ENCODE results near the gene MINDY4.

The MINDY4 gene

GRCh38 chr7:30916255-30916654 lies 145.0 kb downstream of the MINDY4 start:
- no peaks in the 10 kb centered on the region for H3K4me1 Mint-ChIP-seq

GRCh38 chr7:30916767-30917166 lies 145.6 kb downstream of the MINDY4 start:
- H3K27ac Mint-ChIP-seq, result no peak overlapping the region
- H3K27me3 Mint-ChIP-seq, result peaks cover 28% of the 10 kb centered on the region
- ATAC-seq, result no peak
- no peaks in the 10 kb centered on the region for H3K4me1 Mint-ChIP-seq
- no peak overlapping the region for H3K4me3 Mint-ChIP-seq
- H3K36me3 Mint-ChIP-seq, result no peaks in the 10 kb centered on the region
- no peaks in the 10 kb centered on the region for H3K9me3 Mint-ChIP-seq

More at GRCh38 chr7:30916255-30916654, 145.0 kb downstream of the MINDY4 start:
- Mint-ChIP-seq H3K9me3 (no peaks in the 10 kb centered on the region), H3K27me3 (peaks cover 33% of the 10 kb centered on the region), H3K4me3 (no peak overlapping the region), H3K36me3 (no peaks in the 10 kb centered on the region), H3K27ac (no peak overlapping the region)
- ATAC-seq, result no peak

GRCh38 chr7:30917216-30917893 lies 146.1 kb downstream of the MINDY4 start:
- Mint-ChIP-seq H3K4me1 (no peaks in the 10 kb centered on the region), H3K36me3 (no peaks in the 10 kb centered on the region), H3K27ac (no peak overlapping the region), H3K27me3 (peaks cover 24% of the 10 kb centered on the region), H3K4me3 (no peak overlapping the region), H3K9me3 (no peaks in the 10 kb centered on the region)
- no peak for ATAC-seq

- H3K36me3 Mint-ChIP-seq, result no peaks in the 10 kb centered on the region
- no peak overlapping the region for H3K27ac Mint-ChIP-seq
- no peaks in the 10 kb centered on the region for H3K9me3 Mint-ChIP-seq
- ATAC-seq, result no peak
- peaks cover 14% of the 10 kb centered on the region for H3K27me3 Mint-ChIP-seq
- H3K4me3 Mint-ChIP-seq, result no peak overlapping the region
- no peaks in the 10 kb centered on the region for H3K4me1 Mint-ChIP-seq
These were observed 147.5 kb downstream of the MINDY4 start for GRCh38 chr7:30918676-30919075.

GRCh38 chr7:30920021-30920583 lies 148.9 kb downstream of the MINDY4 start:
- peaks cover 4% of the 10 kb centered on the region for H3K27me3 Mint-ChIP-seq
- H3K4me3 Mint-ChIP-seq, result no peak overlapping the region
- ATAC-seq, result no peak

GRCh38 chr7:30920584-30921539 lies 149.6 kb downstream of the MINDY4 start:
- no peak for ATAC-seq
- Mint-ChIP-seq H3K27ac (no peak overlapping the region), H3K36me3 (no peaks in the 10 kb centered on the region), H3K27me3 (no peaks in the 10 kb centered on the region), H3K4me3 (no peak overlapping the region), H3K4me1 (no peaks in the 10 kb centered on the region), H3K9me3 (no peaks in the 10 kb centered on the region)

More at GRCh38 chr7:30920021-30920583, 148.9 kb downstream of the MINDY4 start:
- Mint-ChIP-seq H3K36me3 (no peaks in the 10 kb centered on the region), H3K4me1 (no peaks in the 10 kb centered on the region), H3K9me3 (no peaks in the 10 kb centered on the region), H3K27ac (no peak overlapping the region)

- H3K9me3 Mint-ChIP-seq, result peaks cover 4% of the 10 kb centered on the region
- H3K27ac Mint-ChIP-seq, result no peak overlapping the region
- no peaks in the 10 kb centered on the region for H3K27me3 Mint-ChIP-seq
- H3K36me3 Mint-ChIP-seq, result no peaks in the 10 kb centered on the region
- H3K4me3 Mint-ChIP-seq, result no peak overlapping the region
- H3K4me1 Mint-ChIP-seq, result no peaks in the 10 kb centered on the region
- ATAC-seq, result no peak
These were observed 150.6 kb downstream of the MINDY4 start for GRCh38 chr7:30921540-30922401.

- Mint-ChIP-seq H3K27me3 (no peaks in the 10 kb centered on the region), H3K4me3 (no peak overlapping the region), H3K9me3 (peaks cover 8% of the 10 kb centered on the region), H3K4me1 (no peaks in the 10 kb centered on the region), H3K27ac (no peak overlapping the region), H3K36me3 (no peaks in the 10 kb centered on the region)
- no peak for ATAC-seq
These were observed 151.4 kb downstream of the MINDY4 start for GRCh38 chr7:30922596-30922995.

GRCh38 chr7:30923009-30923773 lies 152.0 kb downstream of the MINDY4 start:
- Mint-ChIP-seq H3K9me3 (peaks cover 8% of the 10 kb centered on the region), H3K27ac (no peak overlapping the region), H3K4me1 (no peaks in the 10 kb centered on the region), H3K27me3 (no peaks in the 10 kb centered on the region), H3K4me3 (no peak overlapping the region), H3K36me3 (no peaks in the 10 kb centered on the region)
- no peak for ATAC-seq

- H3K9me3 Mint-ChIP-seq, result peaks cover 8% of the 10 kb centered on the region
- ATAC-seq, result peak; percentile 2
- no peaks in the 10 kb centered on the region for H3K4me1 Mint-ChIP-seq
- no peak overlapping the region for H3K27ac Mint-ChIP-seq
- H3K36me3 Mint-ChIP-seq, result no peaks in the 10 kb centered on the region
- H3K4me3 Mint-ChIP-seq, result no peak overlapping the region
- H3K27me3 Mint-ChIP-seq, result no peaks in the 10 kb centered on the region
These were observed 152.7 kb downstream of the MINDY4 start for GRCh38 chr7:30923774-30924413.

GRCh38 chr7:30924624-30925023 lies 153.4 kb downstream of the MINDY4 start:
- H3K36me3 Mint-ChIP-seq, result no peaks in the 10 kb centered on the region
- no peaks in the 10 kb centered on the region for H3K27me3 Mint-ChIP-seq
- no peaks in the 10 kb centered on the region for H3K4me1 Mint-ChIP-seq
- no peak for ATAC-seq
- no peak overlapping the region for H3K4me3 Mint-ChIP-seq
- no peak overlapping the region for H3K27ac Mint-ChIP-seq
- peaks cover 8% of the 10 kb centered on the region for H3K9me3 Mint-ChIP-seq

- H3K27me3 Mint-ChIP-seq, result no peaks in the 10 kb centered on the region
- ATAC-seq, result no peak
- H3K27ac Mint-ChIP-seq, result no peak overlapping the region
- H3K36me3 Mint-ChIP-seq, result no peaks in the 10 kb centered on the region
- peaks cover 8% of the 10 kb centered on the region for H3K9me3 Mint-ChIP-seq
- H3K4me3 Mint-ChIP-seq, result no peak overlapping the region
- H3K4me1 Mint-ChIP-seq, result no peaks in the 10 kb centered on the region
These were observed 153.9 kb downstream of the MINDY4 start for GRCh38 chr7:30925117-30925516.

- Mint-ChIP-seq H3K27ac (no peak overlapping the region), H3K36me3 (no peaks in the 10 kb centered on the region)
These were observed 154.7 kb downstream of the MINDY4 start for GRCh38 chr7:30925913-30926312.

GRCh38 chr7:30926313-30926712 lies 155.1 kb downstream of the MINDY4 start:
- H3K4me1 Mint-ChIP-seq, result no peaks in the 10 kb centered on the region
- no peak for ATAC-seq
- H3K36me3 Mint-ChIP-seq, result no peaks in the 10 kb centered on the region
- no peak overlapping the region for H3K4me3 Mint-ChIP-seq
- H3K27ac Mint-ChIP-seq, result no peak overlapping the region
- peaks cover 8% of the 10 kb centered on the region for H3K9me3 Mint-ChIP-seq
- H3K27me3 Mint-ChIP-seq, result no peaks in the 10 kb centered on the region

More at GRCh38 chr7:30925913-30926312, 154.7 kb downstream of the MINDY4 start:
- Mint-ChIP-seq H3K4me3 (no peak overlapping the region), H3K4me1 (no peaks in the 10 kb centered on the region), H3K9me3 (peaks cover 8% of the 10 kb centered on the region), H3K27me3 (no peaks in the 10 kb centered on the region)
- no peak for ATAC-seq

Measured in stimulated activated memory B cell treated with anti-CD40 and anti-IgM and Interleukin-4, amounts not matched to agents 10 μg/mL and 1 μg/mL and 100 μg/mL, for 72 hours (primary cell).